A673 (cell line): ENCODE measurements around the gene INPP4A. TPM values are rescaled to one million over a fixed set of nuclear protein-coding genes. Genes with fewer than 3 reads are reported as not detected.
"Not testable (repeated sequence)": the region's sequence is repeated elsewhere in the genome, so short reads cannot be mapped to it uniquely, and the experiment has no call there.

Experiments
- BruUV-seq: library from RNA; stranded (reverse); fragments of 400-500 nt; replicated peaks from 2 replicates; lab custom pipeline; 2021; lab: Mats Ljungman, UMichigan
- CTCF ChIA-PET: fragments of 300-600 bp; sonication (Branson Sonifier 250); formaldehyde crosslinking; loops from one replicate; lab custom pipeline; 2022; ENCODE audit warnings: antibody characterized with exemption; lab: Charles Lee
- POLR2A ChIA-PET: fragments of 300-600 bp; sonication (Branson Sonifier 250); formaldehyde crosslinking; loops from one replicate; lab custom pipeline; 2022; ENCODE audit warnings: antibody characterized with exemption; ENCODE audit not compliant: low non-redundant PET; lab: Charles Lee
- DNase-seq: peaks from one replicate; pipeline ENCODE4 v3.0.0-alpha.2; 2015; ENCODE audit warnings: low spot score
- H3K27ac ChIP-seq: fragments of 200-600 bp; sonication (generic); 2 replicates; pipeline ENCODE4 v1.5.1; 2016; ENCODE audit warnings: mixed run types, low read depth, mild to moderate bottlenecking, mixed read lengths, antibody characterized with exemption, low read length; ENCODE audit not compliant: poor library complexity, severe bottlenecking
- H3K27me3 ChIP-seq: fragments of 200-600 bp; sonication (generic); replicated peaks from 2 replicates; pipeline ENCODE4 v1.6.1; 2017; ENCODE audit warnings: mixed run types, low read depth, mild to moderate bottlenecking, mixed read lengths, antibody characterized with exemption, low read length; ENCODE audit not compliant: insufficient read depth, poor library complexity
- H3K36me3 ChIP-seq: fragments of 200-600 bp; sonication (generic); 2 replicates; pipeline ENCODE4 v1.6.1; 2016; ENCODE audit warnings: mixed run types, mild to moderate bottlenecking, mixed read lengths, antibody characterized with exemption, low read length; ENCODE audit not compliant: insufficient read depth, poor library complexity, severe bottlenecking
- H3K4me1 ChIP-seq: fragments of 200-600 bp; sonication (generic); 2 replicates; pipeline ENCODE4 v1.6.1; 2017; ENCODE audit warnings: mixed run types, mild to moderate bottlenecking, mixed read lengths, antibody characterized with exemption, low read length; ENCODE audit not compliant: insufficient read depth, poor library complexity, severe bottlenecking
- H3K4me3 ChIP-seq: fragments of 200-600 bp; sonication (generic); 2 replicates; pipeline ENCODE4 v1.5.1; 2016; ENCODE audit warnings: low read depth, mixed run types, mild to moderate bottlenecking, mixed read lengths, low read length; ENCODE audit not compliant: poor library complexity, severe bottlenecking
- H3K9me3 ChIP-seq: fragments of 200-600 bp; sonication (generic); 2 replicates; pipeline ENCODE4 v1.6.1; 2016; ENCODE audit warnings: mixed run types, low read depth, mild to moderate bottlenecking, mixed read lengths, antibody characterized with exemption, low read length; ENCODE audit not compliant: poor library complexity, severe bottlenecking
- EZH2 ChIP-seq: fragments of 200-600 bp; sonication (generic); IDR thresholded peaks from 2 replicates; pipeline ENCODE4 v1.6.1; 2017; ENCODE audit warnings: borderline replicate concordance, low read depth, mild to moderate bottlenecking, mixed read lengths, antibody characterized with exemption, low read length; ENCODE audit not compliant: poor library complexity, severe bottlenecking
- intact Hi-C: fragments of 100-400 bp; cut with micrococcal nuclease; formaldehyde crosslinking; loops from one replicate; pipeline ENCODE4 v1.10.0; 2022; ENCODE audit not compliant: unreplicated experiment
- total RNA-seq: library from RNA; stranded (reverse); gene quantifications from 2 replicates; pipeline ENCODE4 v1.2.3, GENCODE V29; 2021
- TF ChIP-seq, protein P1 (sequence below): fragments of 300-800, 200-600 bp; sonication (generic); conservative IDR thresholded peaks from 2 replicates; pipeline ENCODE4 v1.5.1; 2017; ENCODE audit warnings: low read depth, mild to moderate bottlenecking, antibody characterized with exemption, low read length, moderate library complexity, mixed read lengths

INPP4A gene
- total RNA-seq, 1 experiment from 2014 or later, result 33.5 TPM

DNA sequence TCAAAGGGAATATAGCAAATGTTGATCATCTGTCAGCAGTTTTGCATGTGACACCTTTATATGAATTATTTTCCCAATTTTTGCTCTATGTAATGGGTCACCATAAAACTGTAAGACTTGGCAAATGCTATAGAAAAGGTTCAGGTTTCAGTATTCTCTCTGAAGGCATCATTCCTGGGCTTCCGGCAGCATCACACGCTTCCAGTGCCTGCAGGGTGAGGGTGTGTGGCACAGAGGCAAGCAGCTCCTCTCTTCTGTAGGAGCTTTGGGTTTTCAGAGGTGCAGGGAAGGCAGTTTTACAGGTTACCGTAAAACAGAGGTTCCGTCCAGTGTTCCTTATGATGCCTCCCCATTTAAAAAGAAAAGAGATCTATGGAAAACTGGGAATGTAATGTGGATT is 144.8 kb downstream of the INPP4A start:
- Histone ChIP-seq H3K27me3 (no peaks in the 10 kb centered on the region), H3K9me3 (no peaks in the 10 kb centered on the region), H3K27ac (no peak overlapping the region), H3K36me3 (peaks cover 5% of the 10 kb centered on the region), H3K4me3 (no peak overlapping the region), H3K4me1 (no peaks in the 10 kb centered on the region)
- no peak for DNase-seq
- intact Hi-C loops, result no loop called here
- TF ChIP-seq EZH2, result no peak
- TF ChIP-seq, protein P1, sequence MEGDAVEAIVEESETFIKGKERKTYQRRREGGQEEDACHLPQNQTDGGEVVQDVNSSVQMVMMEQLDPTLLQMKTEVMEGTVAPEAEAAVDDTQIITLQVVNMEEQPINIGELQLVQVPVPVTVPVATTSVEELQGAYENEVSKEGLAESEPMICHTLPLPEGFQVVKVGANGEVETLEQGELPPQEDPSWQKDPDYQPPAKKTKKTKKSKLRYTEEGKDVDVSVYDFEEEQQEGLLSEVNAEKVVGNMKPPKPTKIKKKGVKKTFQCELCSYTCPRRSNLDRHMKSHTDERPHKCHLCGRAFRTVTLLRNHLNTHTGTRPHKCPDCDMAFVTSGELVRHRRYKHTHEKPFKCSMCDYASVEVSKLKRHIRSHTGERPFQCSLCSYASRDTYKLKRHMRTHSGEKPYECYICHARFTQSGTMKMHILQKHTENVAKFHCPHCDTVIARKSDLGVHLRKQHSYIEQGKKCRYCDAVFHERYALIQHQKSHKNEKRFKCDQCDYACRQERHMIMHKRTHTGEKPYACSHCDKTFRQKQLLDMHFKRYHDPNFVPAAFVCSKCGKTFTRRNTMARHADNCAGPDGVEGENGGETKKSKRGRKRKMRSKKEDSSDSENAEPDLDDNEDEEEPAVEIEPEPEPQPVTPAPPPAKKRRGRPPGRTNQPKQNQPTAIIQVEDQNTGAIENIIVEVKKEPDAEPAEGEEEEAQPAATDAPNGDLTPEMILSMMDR, result no peak
- BruUV-seq, result no TSS peak
- POLR2A ChIA-PET, result no interaction called here
- CTCF ChIA-PET, result no interaction called here

GRCh38 chr2:98592565-98592964 is 147.9 kb downstream of the INPP4A start:
- BruUV-seq, result no TSS peak
- no peak for DNase-seq
- Histone ChIP-seq H3K4me3 (no peak overlapping the region), H3K9me3 (no peaks in the 10 kb centered on the region), H3K27ac (no peak overlapping the region), H3K27me3 (no peaks in the 10 kb centered on the region), H3K36me3 (peaks cover 5% of the 10 kb centered on the region), H3K4me1 (no peaks in the 10 kb centered on the region)
- POLR2A ChIA-PET, result no interaction called here
- intact Hi-C loops, result no loop called here
- TF ChIP-seq, protein P1, result no peak
- TF ChIP-seq EZH2, result no peak
- CTCF ChIA-PET, result no interaction called here

- H3K27me3 ChIP-seq, POLR2A ChIA-PET, H3K9me3 ChIP-seq, H3K4me3 ChIP-seq, H3K27ac ChIP-seq, DNase-seq, intact Hi-C loops, BruUV-seq, CTCF ChIA-PET, H3K4me1 ChIP-seq: not testable (repeated sequence)
- peaks cover 19% of the 10 kb centered on the region for H3K36me3 ChIP-seq
Observed at GRCh38 chr2:98594665-98595064, 150.0 kb downstream of the INPP4A start.

- POLR2A ChIA-PET, result no interaction called here
Observed at GRCh38 chr2:98598781-98599428, 154.2 kb downstream of the INPP4A start.

More at GRCh38 chr2:98598781-98599428, 154.2 kb downstream of the INPP4A start:
- intact Hi-C loops, result no loop called here
- no peaks in the 10 kb centered on the region for H3K9me3 ChIP-seq
- TF ChIP-seq, protein P1, result no peak
- no peak for TF ChIP-seq EZH2
- H3K27me3 ChIP-seq, result no peaks in the 10 kb centered on the region
- H3K27ac ChIP-seq, result no peak overlapping the region
- CTCF ChIA-PET, result no interaction called here
- peaks cover 52% of the 10 kb centered on the region for H3K36me3 ChIP-seq
- H3K4me3 ChIP-seq, result no peak overlapping the region
- no TSS peak for BruUV-seq
- no peak for DNase-seq
- H3K4me1 ChIP-seq, result no peaks in the 10 kb centered on the region
